Stimulated activated CD4-positive, alpha-beta T cell treated with anti-CD3 and anti-CD28 coated beads, TNF-alpha, amount 100 ng/mL, for 4 hours (primary cell): ENCODE data around the gene ST6GALNAC3.
"Not testable (repeated sequence)": the region's sequence is repeated elsewhere in the genome, so short reads cannot be mapped to it uniquely, and the experiment has no call there.

Experiments
- DNase-seq, 3 experiments: peaks; one replicate each; pipeline ENCODE4 v3.0.0-alpha.2; 2020; ENCODE audit warnings: low read depth in 3 of 3

The ST6GALNAC3 gene

DNA sequence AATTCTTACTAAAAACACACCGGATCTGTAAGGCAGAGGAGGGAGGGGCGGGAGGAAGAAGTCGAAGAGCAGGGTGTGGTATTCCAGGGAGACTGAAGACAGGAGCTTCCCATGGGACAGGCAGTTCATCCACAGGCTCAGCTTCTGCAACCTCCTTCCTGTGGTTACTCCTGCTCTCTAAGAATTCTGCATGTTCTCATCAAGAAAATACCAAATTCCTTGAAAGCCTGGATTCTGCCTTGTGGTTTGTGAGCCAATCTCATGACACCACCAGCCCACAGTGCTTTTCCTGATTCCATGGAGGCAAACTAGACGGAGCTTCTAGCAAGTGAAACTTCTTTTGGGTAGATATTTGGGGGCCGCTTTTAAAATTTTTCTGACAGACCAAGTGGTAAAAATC lies 1.1 kb upstream of the ST6GALNAC3 start:
- no peak for DNase-seq

- DNase-seq: peak in 1 of 3 experiments; percentile 1
Measured at GRCh38 chr1:76075188-76075489, 593 bp downstream of the ST6GALNAC3 start.

- DNase-seq: no peak
Measured at GRCh38 chr1:76075877-76076276, 1.3 kb downstream of the ST6GALNAC3 start.

- no peak for DNase-seq
Measured at GRCh38 chr1:76079475-76080227, 5.1 kb downstream of the ST6GALNAC3 start.

DNA sequence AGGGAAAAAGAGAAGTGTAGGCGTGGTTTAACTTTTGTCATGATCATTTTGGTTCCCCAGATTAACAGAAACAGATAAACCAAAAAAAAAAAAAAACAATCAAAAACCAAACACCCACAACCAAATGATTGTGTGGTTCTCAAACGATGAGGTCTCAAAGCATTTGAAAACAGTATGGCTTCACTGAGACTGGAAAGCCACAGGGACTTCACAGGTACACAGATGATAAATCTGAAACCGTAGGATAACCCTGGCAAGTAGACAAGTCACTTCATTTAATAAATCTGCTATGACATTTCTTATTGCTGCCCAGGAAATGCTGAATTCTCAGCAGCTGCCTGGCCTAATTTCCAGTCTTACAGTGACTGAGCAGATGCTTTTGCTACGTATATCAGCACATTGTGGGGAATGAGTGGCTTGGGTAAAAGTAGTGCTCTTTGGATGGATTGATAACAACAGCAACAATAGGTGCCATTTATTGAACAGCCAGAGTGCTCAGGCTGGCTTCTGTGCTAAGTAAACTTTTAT lies 6.1 kb downstream of the ST6GALNAC3 start:
- DNase-seq: no peak

- no peak for DNase-seq
Measured at GRCh38 chr1:76082062-76082461, 7.5 kb downstream of the ST6GALNAC3 start.

- no peak for DNase-seq
Measured at GRCh38 chr1:76083189-76083588, 8.6 kb downstream of the ST6GALNAC3 start.

- DNase-seq: no peak
Measured at GRCh38 chr1:76084029-76084627, 9.6 kb downstream of the ST6GALNAC3 start.

DNA sequence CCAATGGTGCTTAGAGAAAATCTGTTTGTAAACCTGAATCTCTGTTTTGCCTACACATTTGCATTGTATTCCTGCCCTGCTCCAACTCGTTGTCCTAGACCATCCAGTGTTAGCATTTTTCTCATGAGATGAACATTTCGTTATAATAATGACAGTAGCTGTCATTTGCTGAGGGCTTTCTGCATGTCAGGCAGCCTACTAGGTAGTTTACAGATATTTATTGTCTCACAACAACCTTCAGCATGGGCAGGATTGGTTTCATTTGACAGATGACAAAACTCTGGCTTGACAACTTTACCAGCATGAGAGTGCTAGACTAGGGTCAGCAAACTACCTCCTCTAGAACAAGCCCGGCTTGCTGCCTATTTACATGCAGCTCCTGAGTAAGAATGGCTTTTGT lies 10.1 kb downstream of the ST6GALNAC3 start:
- DNase-seq: no peak

GRCh38 chr1:76086109-76086508 lies 11.6 kb downstream of the ST6GALNAC3 start:
- DNase-seq: no peak

- DNase-seq: no peak
Measured at GRCh38 chr1:76086597-76086996, 12.1 kb downstream of the ST6GALNAC3 start.

GRCh38 chr1:76090283-76091203 lies 16.0 kb downstream of the ST6GALNAC3 start:
- DNase-seq: no peak

GRCh38 chr1:76092812-76093211 lies 18.3 kb downstream of the ST6GALNAC3 start:
- DNase-seq: no peak

- DNase-seq: no peak
Measured at GRCh38 chr1:76093522-76094312, 19.2 kb downstream of the ST6GALNAC3 start.

DNA sequence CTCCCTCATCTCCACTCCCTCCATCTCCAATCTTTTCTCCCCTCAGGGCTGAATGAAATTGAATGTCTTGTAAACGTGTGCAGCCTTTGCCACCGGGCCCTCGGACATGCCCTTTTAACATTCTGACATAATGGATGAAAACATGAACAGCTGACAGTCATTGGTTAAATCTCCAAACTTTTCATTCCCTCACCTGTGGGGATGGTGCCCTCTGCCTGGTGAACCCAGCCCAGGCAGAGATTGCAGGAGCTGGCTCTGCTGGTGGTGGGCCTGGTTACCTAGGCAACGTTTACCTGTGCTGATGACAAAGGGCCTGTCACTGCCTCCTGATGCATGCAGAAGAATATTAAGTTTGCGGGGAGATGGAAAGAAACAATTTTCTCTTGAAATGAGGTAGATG lies 21.3 kb downstream of the ST6GALNAC3 start:
- no peak for DNase-seq

GRCh38 chr1:76097064-76097463 lies 22.5 kb downstream of the ST6GALNAC3 start:
- DNase-seq: not testable (repeated sequence)

DNA sequence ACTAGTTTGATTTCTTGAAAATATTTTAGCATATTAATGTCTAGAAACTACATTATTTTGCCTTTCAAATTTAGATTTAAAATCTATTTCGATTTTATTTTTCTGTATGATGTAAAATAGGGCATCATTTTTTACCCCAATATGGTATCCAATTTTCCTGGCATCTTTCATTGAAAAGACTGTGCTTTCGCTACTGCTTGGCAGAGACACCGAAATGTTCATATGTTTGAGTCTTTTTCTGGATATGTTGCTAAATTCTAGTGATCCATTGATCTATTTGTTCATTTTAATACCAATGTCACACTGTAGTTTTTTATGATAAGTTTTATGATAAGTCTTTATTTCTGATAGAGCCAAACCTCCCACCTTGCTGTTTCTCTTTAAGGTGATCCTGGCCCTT lies 24.3 kb downstream of the ST6GALNAC3 start:
- no peak for DNase-seq

- no peak for DNase-seq
Measured at GRCh38 chr1:76101548-76101947, 27.0 kb downstream of the ST6GALNAC3 start.

DNA sequence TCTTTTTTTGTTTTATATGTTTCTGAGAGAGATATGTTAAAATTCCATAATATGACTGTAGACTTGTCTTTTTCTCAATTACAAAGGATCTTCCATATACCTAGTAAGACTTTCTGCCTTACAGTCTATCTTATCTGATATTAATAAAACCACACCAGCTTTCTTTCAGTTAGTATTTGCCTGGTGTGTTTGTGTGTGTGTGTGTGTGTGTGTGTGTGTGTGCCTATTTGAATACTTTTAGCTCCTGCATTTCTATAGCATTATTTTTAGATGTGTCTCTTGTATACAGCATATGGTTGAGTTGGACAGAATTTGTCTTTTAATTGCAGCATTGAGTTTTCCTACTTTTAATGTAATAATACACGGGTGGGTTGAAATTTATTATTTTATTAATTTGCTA lies 27.5 kb downstream of the ST6GALNAC3 start:
- DNase-seq: no peak

GRCh38 chr1:76103034-76103433 lies 28.5 kb downstream of the ST6GALNAC3 start:
- no peak for DNase-seq

GRCh38 chr1:76105372-76105771 lies 30.8 kb downstream of the ST6GALNAC3 start:
- no peak for DNase-seq

- DNase-seq: no peak
Measured at GRCh38 chr1:76106251-76106650, 31.7 kb downstream of the ST6GALNAC3 start.
